Fibroblast of mammary gland (primary cell): Measurements from ENCODE around the gene PSAT1.

Experiments
- DNase-seq: peaks from one replicate; pipeline ENCODE4 v3.0.0-alpha.2; 2010; ENCODE audit warnings: low read depth
- H3K4me3 ChIP-seq: 2 replicates; pipeline ENCODE4 v1.5.1; 2011; ENCODE audit warnings: low read depth, mild to moderate bottlenecking, low read length, moderate library complexity; ENCODE audit not compliant: control insufficient read depth
- CTCF ChIP-seq: conservative IDR thresholded peaks from 2 replicates; pipeline ENCODE4 v1.5.1; 2011; ENCODE audit warnings: low read depth, low read length, inconsistent platforms; ENCODE audit not compliant: control insufficient read depth, insufficient read depth

The PSAT1 gene

GRCh38 chr9:78292026-78292425, 4.9 kb upstream of the PSAT1 start:
- DNase-seq, result no peak
- no peak for TF ChIP-seq CTCF

GRCh38 chr9:78292716-78293497, 4.0 kb upstream of the PSAT1 start:
- DNase-seq, result no peak
- H3K4me3 ChIP-seq, result no peak overlapping the region
- TF ChIP-seq CTCF, result no peak

More at GRCh38 chr9:78292026-78292425, 4.9 kb upstream of the PSAT1 start:
- H3K4me3 ChIP-seq, result no peak overlapping the region

- no peak overlapping the region for H3K4me3 ChIP-seq
- TF ChIP-seq CTCF, result no peak
Observed at GRCh38 chr9:78294290-78295176, 2.4 kb upstream of the PSAT1 start.

GRCh38 chr9:78295177-78295575, 1.7 kb upstream of the PSAT1 start:
- DNase-seq, result no peak
- H3K4me3 ChIP-seq, result no peak overlapping the region
- TF ChIP-seq CTCF, result no peak

More at GRCh38 chr9:78294290-78295176, 2.4 kb upstream of the PSAT1 start:
- no peak for DNase-seq

GRCh38 chr9:78295731-78296130, 1.2 kb upstream of the PSAT1 start:
- peak overlapping the region; percentile 84 for H3K4me3 ChIP-seq
- DNase-seq, result peak; percentile 3
- no peak for TF ChIP-seq CTCF

GRCh38 chr9:78296201-78296892, 578 bp upstream of the PSAT1 start:
- peak overlapping the region; percentile 84 for H3K4me3 ChIP-seq
- DNase-seq, result peak; percentile 35
- no peak for TF ChIP-seq CTCF
